Lung (tissue), 12 donors: ENCODE data around the gene PARD3. TPM values are rescaled to one million over a fixed set of nuclear protein-coding genes. Genes with fewer than 3 reads are reported as not detected.
A peak's percentile ranks its signal among the peaks of the same experiment; 100 is the strongest.

Experiments used
- ATAC-seq: fragments of 200-7000 bp; cut with Tn5 transposase; one replicate; pipeline ENCODE4 v1.9.1; 2020; ENCODE audit warnings: moderate number of reproducible peaks; ENCODE audit not compliant: insufficient read depth, low FRiP score
- DNase-seq, 3 donors: peaks; one replicate each; pipeline ENCODE4 v3.0.0-alpha.2; 2013 to 2017
- H3K27ac ChIP-seq, 2 donors: one replicate each; pipeline ENCODE4 v1.5.1; 2013; ENCODE audit warnings: mild to moderate bottlenecking in 2 of 2, moderate library complexity in 2 of 2, control low read depth in 1 of 2, inconsistent platforms in 1 of 2, low read depth in 1 of 2, low read length in 1 of 2
- H3K27me3 ChIP-seq, 3 donors: one replicate each; pipeline ENCODE4 v1.5.1; 2013; ENCODE audit warnings: low read length in 2 of 3; ENCODE audit not compliant: control insufficient read depth in 3 of 3, insufficient read depth in 3 of 3
- H3K36me3 ChIP-seq, 4 donors: one replicate each; pipeline ENCODE4 v1.5.1; 2013; ENCODE audit warnings: low read length in 4 of 4, mild to moderate bottlenecking in 1 of 4, moderate library complexity in 1 of 4; ENCODE audit not compliant: control insufficient read depth in 4 of 4, insufficient read depth in 4 of 4
- H3K4me1 ChIP-seq, 5 donors: one replicate each; pipeline ENCODE4 v1.5.1; 2013; ENCODE audit warnings: low read length in 5 of 5, mild to moderate bottlenecking in 2 of 5, moderate library complexity in 1 of 5; ENCODE audit not compliant: control insufficient read depth in 5 of 5, insufficient read depth in 5 of 5
- H3K4me3 ChIP-seq: one replicate; pipeline ENCODE4 v1.5.1; 2013; ENCODE audit warnings: mild to moderate bottlenecking, control low read depth, moderate library complexity
- H3K9ac ChIP-seq, 2 donors: one replicate each; pipeline ENCODE4 v1.5.1; 2013; ENCODE audit warnings: low read length in 2 of 2, control low read depth in 1 of 2; ENCODE audit not compliant: insufficient read depth in 1 of 2
- H3K9me3 ChIP-seq, 4 donors: one replicate each; pipeline ENCODE4 v1.5.1; 2013; ENCODE audit warnings: low read length in 3 of 4, mild to moderate bottlenecking in 1 of 4, moderate library complexity in 1 of 4; ENCODE audit not compliant: control insufficient read depth in 4 of 4, insufficient read depth in 3 of 4
- CTCF ChIP-seq: IDR thresholded peaks from 2 replicates; pipeline ENCODE4 v1.5.1; 2012; ENCODE audit warnings: mild to moderate bottlenecking; ENCODE audit errors: control extremely low read depth, extremely low read depth
- WGBS, 2 donors: extraction: QIAGEN DNeasy Blood & Tissue Kit; methylation state at CpG; one replicate each; pipeline ENCODE4 v1.1.7; 2013; 5-methylcytosine and 5-hydroxymethylcytosine counted together
- polyA plus RNA-seq, 2 donors: library from polyadenylated mRNA; stranded (reverse); fragments of 200-250 nt; gene quantifications; one replicate each; pipeline ENCODE4 v1.2.1, GENCODE V29; 2013
- total RNA-seq, 2 donors: library from RNA; depleted of rRNA in 1 of 2; stranded (reverse); fragments of >200 nt in 1 of 2; gene quantifications; one replicate each; pipeline ENCODE4 v1.2.1, GENCODE V29; 2014 to 2021
- donor health status: control.
- donor health status: control.
- donor health status: Bipolar disorder and iron deficiency.
- donor health status: healthy.
- donor health status: DM: yes; HTN: yes; CAD: no.

PARD3 gene
- total and polyA plus RNA-seq, 4 donors = 10.3 to 69.2 (median 27.6) TPM

- no peak for ATAC-seq
- no peaks in the 10 kb centered on the region for H3K9me3 ChIP-seq
- no peaks in the 10 kb centered on the region for H3K36me3 ChIP-seq
- peaks cover 2 to 70% (median 36%) of the 10 kb centered on the region in 5 donors for H3K4me1 ChIP-seq
- no peak overlapping the region for H3K27ac ChIP-seq
- DNase-seq = no peak
- H3K4me3 ChIP-seq = no peak overlapping the region
- H3K27me3 ChIP-seq = no peaks in the 10 kb centered on the region
- H3K9ac ChIP-seq = no peak overlapping the region
- 76 to 90% methylated on average over 1 of the region's 1 CpG for WGBS, 2 donors
- TF ChIP-seq CTCF = no peak
Observed at GRCh38 chr10:34187201-34187600, 627.9 kb downstream of the PARD3 start.

GRCh38 chr10:34186745-34187144, 628.4 kb downstream of the PARD3 start:
- H3K4me3 ChIP-seq = no peak overlapping the region
- no peaks in the 10 kb centered on the region for H3K36me3 ChIP-seq
- peaks cover 2 to 70% (median 38%) of the 10 kb centered on the region in 5 donors for H3K4me1 ChIP-seq
- peak overlapping the region in 1 of 2 donors; percentile 24 for H3K27ac ChIP-seq
- no peak overlapping the region for H3K9ac ChIP-seq
- DNase-seq (no peak), ATAC-seq (no peak)
- no peaks in the 10 kb centered on the region for H3K27me3 ChIP-seq
- H3K9me3 ChIP-seq = no peaks in the 10 kb centered on the region
- 88 to 89% methylated on average over 3 of the region's 3 CpGs for WGBS, 2 donors
- no peak for TF ChIP-seq CTCF

GRCh38 chr10:34185998-34186397, 629.1 kb downstream of the PARD3 start:
- no peak overlapping the region for H3K9ac ChIP-seq

More at GRCh38 chr10:34185998-34186397, 629.1 kb downstream of the PARD3 start:
- Histone ChIP-seq H3K36me3 (no peaks in the 10 kb centered on the region), H3K4me1 (peaks cover 2 to 71% (median 33%) of the 10 kb centered on the region in 5 donors), H3K9me3 (no peaks in the 10 kb centered on the region), H3K27me3 (no peaks in the 10 kb centered on the region), H3K27ac (no peak overlapping the region), H3K4me3 (no peak overlapping the region)
- DNase-seq = no peak
- no peak for ATAC-seq
- 26 to 52% methylated on average over 7 of the region's 7 CpGs for WGBS, 2 donors
- TF ChIP-seq CTCF = no peak
